ENCODE data around the gene ECHDC1. TPM values are rescaled to one million over a fixed set of nuclear protein-coding genes. Genes with fewer than 3 reads are reported as not detected.

Gene ECHDC1
- total RNA-seq, 1 donor from 2014 or later, result 3.3 TPM

DNA sequence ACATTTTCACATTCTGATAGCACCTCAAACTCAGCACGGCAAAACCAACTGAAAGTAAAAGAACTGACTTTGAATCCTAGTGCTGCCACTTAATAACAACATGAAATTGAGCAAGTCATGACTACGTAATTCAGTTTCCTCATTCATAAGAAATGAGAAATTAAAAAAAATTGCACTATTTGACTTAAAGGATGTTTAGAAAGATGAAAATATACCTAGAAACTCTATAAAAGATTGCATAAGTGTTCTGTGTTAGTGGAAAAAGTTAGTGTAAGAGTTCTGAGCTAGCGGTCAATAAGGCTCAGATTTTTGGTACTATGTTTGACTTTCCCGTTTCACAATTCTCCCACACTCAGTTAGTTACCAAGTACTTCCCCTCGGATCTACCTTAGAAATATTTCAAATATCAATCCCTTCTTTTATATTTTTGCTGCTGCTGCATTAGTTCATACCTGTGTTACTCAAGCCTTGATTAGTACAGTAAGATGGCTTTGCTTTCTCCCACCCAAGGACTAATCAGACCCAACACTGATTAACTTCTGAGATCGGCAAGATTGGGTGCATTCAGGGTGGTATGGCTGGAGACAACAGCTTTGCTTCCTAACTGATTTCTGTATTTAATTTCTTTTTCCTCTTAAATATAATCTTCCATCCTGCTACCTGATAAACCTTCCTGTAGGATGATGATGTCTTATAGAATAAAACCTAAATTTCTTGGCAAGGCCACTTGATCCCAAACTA lies 25.9 kb downstream of the ECHDC1 start:
- Histone ChIP-seq H3K36me3 (peaks cover 9 to 16% of the 10 kb centered on the region in 2 donors), H3K9me3 (no peaks in the 10 kb centered on the region), H3K4me3 (no peak overlapping the region), H3K4me1 (no peaks in the 10 kb centered on the region), H3K27me3 (no peaks in the 10 kb centered on the region), H3K27ac (no peak overlapping the region)
- intact Hi-C loops (cut with DNase I), result no loop called here
- DNase-seq (ENCODE audit: low spot score in 2 of 2), result no peak
- TF ChIP-seq CTCF (IDR thresholded peaks at IDR 0.05), result no peak

DNA sequence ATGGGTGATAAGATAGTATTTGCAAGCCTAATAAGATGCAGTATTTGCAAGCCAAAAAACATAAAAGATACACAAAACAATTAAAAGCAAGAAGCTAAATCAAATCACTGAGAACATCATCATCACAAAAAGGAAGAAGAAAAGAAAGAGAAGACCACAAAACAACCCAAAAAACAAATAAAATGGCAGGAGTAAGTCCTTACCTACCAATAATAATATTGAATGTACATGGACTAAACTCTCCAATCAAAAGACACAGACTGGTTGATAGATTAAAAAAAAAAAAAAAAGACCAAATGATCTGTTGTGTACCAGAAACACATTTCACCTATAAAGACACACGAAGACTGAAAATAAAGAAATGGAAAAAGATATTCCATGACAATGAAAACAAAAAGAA lies 37.7 kb downstream of the ECHDC1 start:
- intact Hi-C loops (cut with DNase I), result loop anchor here (10.0 kb wide), 2 partner anchors 119 to 159 kb away; no protein-coding TSS in a partner anchor
- no peak for TF ChIP-seq CTCF (IDR thresholded peaks at IDR 0.05)

GRCh38 chr6:127303917-127304316 lies 39.5 kb downstream of the ECHDC1 start:
- TF ChIP-seq CTCF (IDR thresholded peaks at IDR 0.05), result no peak
- intact Hi-C loops (cut with DNase I), result loop anchor here (2.0 to 10.0 kb wide), 3 partner anchors 121 to 235 kb away; no protein-coding TSS in a partner anchor
- H3K36me3 ChIP-seq, result peaks cover 0 to 3% of the 10 kb centered on the region in 2 donors
- H3K4me3 ChIP-seq, result no peak overlapping the region
- DNase-seq (ENCODE audit: low spot score in 2 of 2), result no peak
- peaks cover 0 to 13% of the 10 kb centered on the region in 2 donors for H3K4me1 ChIP-seq
- peaks cover 0 to 5% of the 10 kb centered on the region in 2 donors for H3K9me3 ChIP-seq
- H3K27ac ChIP-seq, result no peak overlapping the region
- no peaks in the 10 kb centered on the region for H3K27me3 ChIP-seq

More for the DNA sequence above, 37.7 kb downstream of the ECHDC1 start:
- Histone ChIP-seq H3K9me3 (peaks cover 0 to 5% of the 10 kb centered on the region in 2 donors), H3K4me3 (no peak overlapping the region), H3K27ac (no peak overlapping the region), H3K4me1 (peaks cover 0 to 6% of the 10 kb centered on the region in 2 donors), H3K27me3 (no peaks in the 10 kb centered on the region), H3K36me3 (peaks cover 0 to 3% of the 10 kb centered on the region in 2 donors)
- DNase-seq (ENCODE audit: low spot score in 2 of 2), result no peak

DNA sequence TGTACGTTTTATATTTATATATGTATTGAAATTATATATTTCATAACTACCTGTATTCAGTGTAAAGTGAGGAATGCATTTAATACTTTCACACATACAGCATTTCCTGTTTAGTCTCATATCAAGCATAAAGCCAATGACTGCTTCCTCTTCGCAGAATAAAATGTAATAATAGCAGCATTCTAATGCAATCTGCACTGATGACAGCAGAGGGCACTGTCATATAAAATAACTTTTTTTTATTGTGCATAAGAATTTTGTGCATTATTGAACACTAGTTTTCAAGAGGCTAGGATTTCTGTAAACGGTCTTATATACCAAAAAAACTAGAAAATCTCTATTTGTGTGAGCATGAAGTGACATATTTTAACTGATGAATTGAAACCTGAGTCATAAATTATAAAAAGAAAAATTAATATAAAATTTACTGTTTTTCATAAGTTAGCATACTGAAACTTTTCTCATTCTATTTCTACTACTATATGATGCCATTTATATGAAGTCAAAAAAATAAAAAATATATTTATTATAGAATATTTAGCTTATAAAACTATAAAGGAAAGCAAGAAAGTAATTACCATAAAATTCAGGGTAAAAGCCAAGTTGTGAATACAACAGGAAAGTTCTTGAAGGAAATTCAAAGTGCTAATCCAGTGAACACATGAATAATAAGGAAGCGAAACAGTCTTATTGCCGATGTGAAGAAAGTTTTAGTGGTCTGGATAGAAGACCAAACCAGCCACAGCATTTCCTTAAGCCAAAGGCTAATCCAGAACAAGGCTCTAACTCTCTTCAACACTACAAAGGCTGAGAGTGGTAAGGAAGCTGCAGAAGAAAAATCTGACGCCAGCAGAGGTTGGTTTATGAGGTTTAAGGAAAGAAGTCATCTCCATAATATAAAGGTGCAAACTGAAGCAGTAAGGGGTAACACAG lies 40.4 kb downstream of the ECHDC1 start:
- Histone ChIP-seq H3K36me3 (peaks cover 0 to 3% of the 10 kb centered on the region in 2 donors), H3K27me3 (no peaks in the 10 kb centered on the region), H3K4me1 (peaks cover 0 to 13% of the 10 kb centered on the region in 2 donors), H3K4me3 (no peak overlapping the region), H3K9me3 (peaks cover 0 to 3% of the 10 kb centered on the region in 2 donors), H3K27ac (no peak overlapping the region)
- no peak for DNase-seq (ENCODE audit: low spot score in 2 of 2)
- intact Hi-C loops (cut with DNase I), result loop anchor here (2.0 to 10.0 kb wide), 3 partner anchors 122 to 236 kb away; no protein-coding TSS in a partner anchor
- peak; percentile 44 to 73 (median 52) for TF ChIP-seq CTCF (IDR thresholded peaks at IDR 0.05)

GRCh38 chr6:127301199-127301700 lies 42.2 kb downstream of the ECHDC1 start:
- Histone ChIP-seq H3K9me3 (no peaks in the 10 kb centered on the region), H3K27ac (peak overlapping the region; percentile 28 to 32), H3K4me3 (no peak overlapping the region), H3K4me1 (peaks cover 0 to 13% of the 10 kb centered on the region in 2 donors), H3K27me3 (no peaks in the 10 kb centered on the region), H3K36me3 (peaks cover 0 to 1% of the 10 kb centered on the region in 2 donors)
- intact Hi-C loops (cut with DNase I), result loop anchor here (10.0 kb wide), 2 partner anchors 124 to 164 kb away; no protein-coding TSS in a partner anchor
- TF ChIP-seq CTCF (IDR thresholded peaks at IDR 0.05), result no peak
- no peak for DNase-seq (ENCODE audit: low spot score in 2 of 2)

Data from ascending aorta (tissue), 2 donors.